ENCODE data around the gene JPT2.

JPT2 gene

DNA sequence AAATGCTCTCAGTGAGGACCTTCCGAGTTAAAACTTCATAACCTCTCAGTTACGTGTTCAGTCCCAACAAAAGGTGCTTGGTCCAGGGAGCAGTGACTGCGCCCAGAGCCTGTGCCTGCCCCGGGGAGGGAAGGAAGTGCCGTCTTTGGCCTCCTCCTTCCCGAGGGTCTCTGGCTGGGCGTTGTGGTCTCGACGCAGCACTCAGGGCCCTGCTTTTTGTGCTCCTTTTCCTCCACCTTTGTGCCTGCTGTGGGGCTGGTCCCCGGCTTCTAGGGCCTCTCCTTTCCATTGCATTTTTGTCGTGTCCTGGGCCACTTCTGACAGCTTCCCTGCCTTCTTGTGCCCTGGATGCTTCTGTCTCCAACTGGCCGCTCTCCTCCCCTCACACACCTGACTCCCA is 36.8 kb upstream of the JPT2 start:
- TF ChIP-seq, protein P1, sequence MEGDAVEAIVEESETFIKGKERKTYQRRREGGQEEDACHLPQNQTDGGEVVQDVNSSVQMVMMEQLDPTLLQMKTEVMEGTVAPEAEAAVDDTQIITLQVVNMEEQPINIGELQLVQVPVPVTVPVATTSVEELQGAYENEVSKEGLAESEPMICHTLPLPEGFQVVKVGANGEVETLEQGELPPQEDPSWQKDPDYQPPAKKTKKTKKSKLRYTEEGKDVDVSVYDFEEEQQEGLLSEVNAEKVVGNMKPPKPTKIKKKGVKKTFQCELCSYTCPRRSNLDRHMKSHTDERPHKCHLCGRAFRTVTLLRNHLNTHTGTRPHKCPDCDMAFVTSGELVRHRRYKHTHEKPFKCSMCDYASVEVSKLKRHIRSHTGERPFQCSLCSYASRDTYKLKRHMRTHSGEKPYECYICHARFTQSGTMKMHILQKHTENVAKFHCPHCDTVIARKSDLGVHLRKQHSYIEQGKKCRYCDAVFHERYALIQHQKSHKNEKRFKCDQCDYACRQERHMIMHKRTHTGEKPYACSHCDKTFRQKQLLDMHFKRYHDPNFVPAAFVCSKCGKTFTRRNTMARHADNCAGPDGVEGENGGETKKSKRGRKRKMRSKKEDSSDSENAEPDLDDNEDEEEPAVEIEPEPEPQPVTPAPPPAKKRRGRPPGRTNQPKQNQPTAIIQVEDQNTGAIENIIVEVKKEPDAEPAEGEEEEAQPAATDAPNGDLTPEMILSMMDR (conservative IDR thresholded peaks at IDR 0.05; ENCODE audit: low read depth, low read length), result no peak
- H3K4me3 ChIP-seq (ENCODE audit: low read depth, low read length), result no peak overlapping the region
- DNase-seq (ENCODE audit: low read depth), result no peak

GRCh38 chr16:1642148-1642547 is 35.9 kb upstream of the JPT2 start:
- H3K4me3 ChIP-seq (ENCODE audit: low read depth, low read length), result no peak overlapping the region
- no peak for DNase-seq (ENCODE audit: low read depth)
- TF ChIP-seq, protein P1 (conservative IDR thresholded peaks at IDR 0.05; ENCODE audit: low read depth, low read length), result no peak

DNA sequence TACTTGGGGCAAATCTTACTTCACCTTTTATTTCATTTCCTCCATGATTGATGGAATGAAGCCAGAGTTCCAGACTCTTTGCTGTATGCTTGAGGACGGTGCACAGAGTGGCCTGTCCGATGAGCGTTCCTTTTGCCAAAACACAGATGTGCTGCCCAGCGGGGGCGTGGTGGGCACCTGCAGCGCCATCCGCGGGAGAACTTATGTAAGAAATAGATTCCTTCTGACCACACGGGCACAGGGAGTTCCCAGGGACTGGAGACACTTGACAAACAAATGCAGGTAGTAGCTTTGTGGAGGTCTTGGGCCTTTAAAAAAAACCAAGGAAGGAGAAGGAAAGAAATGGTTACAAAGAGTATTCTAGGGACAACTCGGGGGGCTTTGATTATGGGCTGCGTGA is 35.3 kb upstream of the JPT2 start:
- TF ChIP-seq, protein P1 (conservative IDR thresholded peaks at IDR 0.05; ENCODE audit: low read depth, low read length), result no peak
- DNase-seq (ENCODE audit: low read depth), result no peak
- H3K4me3 ChIP-seq (ENCODE audit: low read depth, low read length), result no peak overlapping the region

DNA sequence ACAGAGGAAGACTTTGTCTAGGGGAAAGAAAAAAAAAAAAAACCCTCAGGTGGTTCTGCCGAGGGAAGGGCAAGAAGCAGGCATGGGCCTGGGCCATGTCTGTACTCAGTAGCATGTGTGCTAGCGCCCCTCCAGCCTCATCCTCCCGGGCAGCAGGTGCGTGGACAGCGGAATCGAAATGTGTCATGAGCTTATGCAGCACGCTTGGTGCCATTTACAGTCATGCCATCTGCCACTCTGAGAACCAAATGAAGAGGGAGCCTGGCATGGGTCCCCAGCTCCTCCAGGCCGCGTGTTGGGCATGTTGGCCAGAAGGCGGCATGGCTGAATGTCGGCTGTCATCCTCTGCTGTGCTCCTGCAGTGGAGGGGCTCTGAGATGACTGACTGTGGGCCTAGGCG is 34.6 kb upstream of the JPT2 start:
- DNase-seq (ENCODE audit: low read depth), result no peak

DNA sequence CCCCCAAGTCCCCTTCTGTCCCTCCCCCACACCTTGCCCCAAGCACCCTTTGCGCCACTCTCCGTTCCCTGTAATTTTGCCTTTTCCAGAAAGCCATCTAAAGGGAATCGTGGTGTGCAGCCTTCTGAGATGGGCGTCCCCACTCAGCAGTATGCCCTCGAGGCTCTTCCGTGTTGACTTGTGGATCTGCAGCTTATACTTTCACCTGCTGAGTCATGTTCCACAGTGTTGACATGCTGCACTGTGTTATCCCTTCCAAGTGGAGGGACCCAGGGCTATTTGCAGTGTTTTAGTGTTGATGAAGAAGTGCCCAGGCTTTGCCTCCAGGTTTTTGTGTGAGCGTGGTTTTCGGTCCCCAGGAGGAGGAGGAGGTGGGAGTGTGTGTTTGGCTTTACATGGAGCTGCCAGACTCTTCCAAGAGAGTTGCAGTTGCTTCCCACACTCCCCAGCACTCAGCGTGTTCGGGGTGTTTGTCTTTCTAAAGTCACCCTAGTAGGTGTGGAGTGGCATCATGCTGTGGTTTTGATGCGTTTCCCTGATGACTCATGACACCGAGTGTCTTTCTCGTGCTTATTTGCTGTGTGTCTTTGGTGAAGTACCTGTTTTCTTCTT is 32.1 kb upstream of the JPT2 start:
- TF ChIP-seq, protein P1 (conservative IDR thresholded peaks at IDR 0.05; ENCODE audit: low read depth, low read length), result no peak
- no peak overlapping the region for H3K4me3 ChIP-seq (ENCODE audit: low read depth, low read length)
- DNase-seq (ENCODE audit: low read depth), result peak; percentile 70

More for the DNA sequence above, 34.6 kb upstream of the JPT2 start:
- TF ChIP-seq, protein P1 (conservative IDR thresholded peaks at IDR 0.05; ENCODE audit: low read depth, low read length), result no peak
- H3K4me3 ChIP-seq (ENCODE audit: low read depth, low read length), result no peak overlapping the region

GRCh38 chr16:1647856-1648255 is 30.2 kb upstream of the JPT2 start:
- no peak for DNase-seq (ENCODE audit: low read depth)
- no peak overlapping the region for H3K4me3 ChIP-seq (ENCODE audit: low read depth, low read length)
- TF ChIP-seq, protein P1 (conservative IDR thresholded peaks at IDR 0.05; ENCODE audit: low read depth, low read length), result no peak

GRCh38 chr16:1650131-1650530 is 27.9 kb upstream of the JPT2 start:
- no peak overlapping the region for H3K4me3 ChIP-seq (ENCODE audit: low read depth, low read length)
- TF ChIP-seq, protein P1 (conservative IDR thresholded peaks at IDR 0.05; ENCODE audit: low read depth, low read length), result no peak
- no peak for DNase-seq (ENCODE audit: low read depth)

Data from choroid plexus epithelial cell (primary cell).